Brain microvascular endothelial cell (primary cell): ENCODE data around the gene ANKRD33.

Experiments
- DNase-seq: peaks from one replicate; pipeline ENCODE4 v3.0.0-alpha.2; 2020
- H3K27ac ChIP-seq: fragments of 250-450 bp; sonication (Bioruptor Pico); 2 replicates; pipeline ENCODE4 v1.5.1; 2020; ENCODE audit warnings: mild to moderate bottlenecking, moderate library complexity
- H3K27me3 ChIP-seq: fragments of 250-450 bp; sonication (Bioruptor Pico); replicated peaks from 2 replicates; pipeline ENCODE4 v1.5.1; 2020; ENCODE audit warnings: mild to moderate bottlenecking
- H3K36me3 ChIP-seq: fragments of 250-450 bp; sonication (Bioruptor Pico); replicated peaks from 2 replicates; pipeline ENCODE4 v1.5.1; 2020; ENCODE audit warnings: mild to moderate bottlenecking
- H3K4me3 ChIP-seq: 2 replicates; pipeline ENCODE4 v1.5.1; 2011; ENCODE audit warnings: low read depth, mild to moderate bottlenecking, control low read depth, low read length, moderate library complexity
- in situ Hi-C: cut with HindIII; loops from 2 replicates; pipeline ENCODE4 v1.10.0; 2017; ENCODE audit warnings: low sequenced_read_pairs, low pct_ligation_motif_present
- TF ChIP-seq, protein P1 (sequence below): IDR thresholded peaks from 2 replicates; pipeline ENCODE4 v1.5.1; 2011; ENCODE audit warnings: low read depth, mild to moderate bottlenecking, moderate library complexity, low read length, control low read depth, inconsistent platforms; ENCODE audit errors: missing control alignments

The ANKRD33 gene

DNA sequence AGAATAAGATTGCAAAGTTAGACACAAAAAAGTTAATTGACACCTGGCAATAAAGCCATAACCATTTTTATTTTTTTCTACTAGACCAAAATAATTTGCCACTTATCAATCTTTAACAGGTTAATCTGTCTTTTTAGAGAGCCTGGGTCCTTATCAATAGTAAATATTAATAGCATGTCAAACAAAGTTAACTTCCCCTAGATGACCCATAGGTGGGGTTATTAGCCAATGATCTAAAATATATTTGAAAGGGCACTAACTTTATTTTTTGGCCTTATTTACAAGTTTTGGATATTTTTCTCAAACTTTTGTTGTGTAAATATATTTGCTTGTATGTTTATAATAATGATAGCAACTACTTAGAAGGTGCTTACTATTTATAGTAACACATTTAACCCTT lies 3.9 kb downstream of the ANKRD33 start:
- DNase-seq: no peak

DNA sequence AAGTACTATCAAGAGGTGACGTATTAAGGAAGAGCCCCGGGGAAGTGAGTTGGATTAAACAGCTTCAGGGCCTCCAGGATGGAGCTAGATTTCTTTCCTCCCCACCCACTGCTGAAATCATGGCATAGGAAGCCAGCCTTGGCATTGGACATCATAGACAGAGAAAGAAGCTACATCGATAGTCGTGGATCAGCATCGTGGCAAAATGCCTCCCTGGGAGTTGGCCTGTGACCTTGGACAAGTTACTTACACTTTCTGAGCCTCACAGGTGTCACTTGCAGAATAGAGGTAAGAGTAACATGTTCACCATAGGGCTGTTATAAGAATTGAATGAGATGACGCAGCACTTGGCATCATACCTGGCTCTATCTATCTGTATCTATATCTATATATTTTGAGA lies 5.9 kb downstream of the ANKRD33 start:
- Histone ChIP-seq H3K4me3 (no peak overlapping the region), H3K36me3 (no peaks in the 10 kb centered on the region), H3K27me3 (no peaks in the 10 kb centered on the region), H3K27ac (no peak overlapping the region)
- in situ Hi-C loops: no loop called here
- TF ChIP-seq, protein P1, sequence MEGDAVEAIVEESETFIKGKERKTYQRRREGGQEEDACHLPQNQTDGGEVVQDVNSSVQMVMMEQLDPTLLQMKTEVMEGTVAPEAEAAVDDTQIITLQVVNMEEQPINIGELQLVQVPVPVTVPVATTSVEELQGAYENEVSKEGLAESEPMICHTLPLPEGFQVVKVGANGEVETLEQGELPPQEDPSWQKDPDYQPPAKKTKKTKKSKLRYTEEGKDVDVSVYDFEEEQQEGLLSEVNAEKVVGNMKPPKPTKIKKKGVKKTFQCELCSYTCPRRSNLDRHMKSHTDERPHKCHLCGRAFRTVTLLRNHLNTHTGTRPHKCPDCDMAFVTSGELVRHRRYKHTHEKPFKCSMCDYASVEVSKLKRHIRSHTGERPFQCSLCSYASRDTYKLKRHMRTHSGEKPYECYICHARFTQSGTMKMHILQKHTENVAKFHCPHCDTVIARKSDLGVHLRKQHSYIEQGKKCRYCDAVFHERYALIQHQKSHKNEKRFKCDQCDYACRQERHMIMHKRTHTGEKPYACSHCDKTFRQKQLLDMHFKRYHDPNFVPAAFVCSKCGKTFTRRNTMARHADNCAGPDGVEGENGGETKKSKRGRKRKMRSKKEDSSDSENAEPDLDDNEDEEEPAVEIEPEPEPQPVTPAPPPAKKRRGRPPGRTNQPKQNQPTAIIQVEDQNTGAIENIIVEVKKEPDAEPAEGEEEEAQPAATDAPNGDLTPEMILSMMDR: no peak
- no peak for DNase-seq

More for the DNA sequence above, 3.9 kb downstream of the ANKRD33 start:
- Histone ChIP-seq H3K36me3 (no peaks in the 10 kb centered on the region), H3K27ac (no peak overlapping the region), H3K27me3 (no peaks in the 10 kb centered on the region), H3K4me3 (no peak overlapping the region)
- in situ Hi-C loops: no loop called here
- TF ChIP-seq, protein P1: peak; percentile 13

DNA sequence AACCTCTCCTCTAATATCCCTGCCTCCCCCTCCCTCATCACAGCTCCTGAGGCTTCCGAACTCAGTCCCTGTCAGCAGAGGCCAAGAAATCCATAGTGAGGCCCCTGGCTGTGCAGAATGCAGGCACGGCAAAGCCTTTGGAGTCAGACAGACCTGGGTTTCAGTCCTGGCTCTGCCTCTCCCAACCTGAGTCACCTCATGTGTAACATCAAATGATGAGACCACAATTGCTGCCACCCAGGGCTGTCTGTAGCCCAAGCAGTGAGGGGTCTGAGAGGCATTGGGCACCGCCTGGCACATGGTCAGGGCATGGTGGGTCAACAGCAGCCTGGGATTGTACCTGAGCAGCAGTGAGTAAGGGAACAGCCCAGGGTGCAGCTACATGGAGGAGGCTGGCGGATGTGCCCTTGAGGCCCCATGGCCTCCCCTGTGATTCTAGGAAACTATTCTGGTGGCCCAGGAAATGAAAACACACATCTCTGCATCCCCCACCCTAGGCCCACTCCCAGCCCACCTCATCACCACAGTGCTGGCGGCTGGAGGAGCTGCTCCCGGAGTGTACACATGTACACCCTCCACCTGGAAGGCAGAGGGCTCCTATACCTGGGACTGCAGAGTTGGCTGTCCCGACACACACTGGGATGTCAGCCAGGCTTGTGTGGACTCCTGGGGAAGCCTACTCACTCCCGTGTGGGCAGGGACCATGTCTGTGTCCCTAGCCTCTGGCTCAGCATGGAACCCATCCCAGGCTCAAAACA lies 7.7 kb downstream of the ANKRD33 start:
- TF ChIP-seq, protein P1: no peak
- in situ Hi-C loops: no loop called here
- no peak overlapping the region for H3K27ac ChIP-seq
- no peaks in the 10 kb centered on the region for H3K27me3 ChIP-seq
- no peak overlapping the region for H3K4me3 ChIP-seq
- DNase-seq: no peak
- H3K36me3 ChIP-seq: no peaks in the 10 kb centered on the region

DNA sequence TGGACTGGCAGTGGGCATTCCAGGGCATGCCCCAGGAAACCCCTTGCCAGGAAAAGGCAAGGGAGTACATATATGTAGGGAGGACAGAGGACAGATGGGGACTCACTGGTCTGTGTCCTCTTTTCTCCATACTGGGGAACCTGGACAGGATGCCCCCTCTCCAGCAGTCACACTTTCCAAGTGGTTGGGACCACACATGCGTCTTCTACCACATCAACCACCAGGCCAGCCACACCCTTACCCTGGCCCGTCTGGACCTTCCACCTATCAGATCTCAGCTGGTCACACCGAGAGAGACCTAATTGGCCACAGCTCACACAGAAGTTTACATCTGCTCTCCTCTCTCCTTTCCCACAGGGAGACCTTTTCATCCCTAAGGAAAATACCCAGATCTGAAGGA lies 8.3 kb downstream of the ANKRD33 start:
- TF ChIP-seq, protein P1: no peak
- in situ Hi-C loops: no loop called here
- no peak overlapping the region for H3K4me3 ChIP-seq
- H3K27me3 ChIP-seq: no peaks in the 10 kb centered on the region
- no peak for DNase-seq
- H3K36me3 ChIP-seq: no peaks in the 10 kb centered on the region
- no peak overlapping the region for H3K27ac ChIP-seq

DNA sequence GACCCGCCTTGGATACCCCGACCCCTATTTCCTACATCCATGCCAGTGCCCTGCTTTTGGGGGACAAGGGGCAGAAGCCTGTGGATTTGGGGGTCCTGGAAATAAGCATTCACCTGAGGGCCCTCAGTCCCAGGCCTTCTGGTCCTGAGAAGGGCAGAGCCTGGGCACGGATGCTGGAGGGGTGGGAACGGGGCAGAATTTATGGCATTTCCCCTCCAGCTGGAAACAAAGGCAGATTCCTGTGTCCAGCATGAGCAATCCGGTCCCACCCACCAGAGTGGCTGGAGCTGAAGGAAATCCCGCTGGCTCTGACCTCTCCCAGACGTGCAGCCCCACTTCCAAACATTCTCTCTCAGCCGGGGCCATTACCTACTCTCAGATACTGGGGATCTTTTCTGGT lies 9.3 kb downstream of the ANKRD33 start:
- no peak overlapping the region for H3K27ac ChIP-seq
- in situ Hi-C loops: no loop called here
- DNase-seq: no peak
- no peak overlapping the region for H3K4me3 ChIP-seq
- no peaks in the 10 kb centered on the region for H3K27me3 ChIP-seq
- H3K36me3 ChIP-seq: no peaks in the 10 kb centered on the region
- TF ChIP-seq, protein P1: no peak

DNA sequence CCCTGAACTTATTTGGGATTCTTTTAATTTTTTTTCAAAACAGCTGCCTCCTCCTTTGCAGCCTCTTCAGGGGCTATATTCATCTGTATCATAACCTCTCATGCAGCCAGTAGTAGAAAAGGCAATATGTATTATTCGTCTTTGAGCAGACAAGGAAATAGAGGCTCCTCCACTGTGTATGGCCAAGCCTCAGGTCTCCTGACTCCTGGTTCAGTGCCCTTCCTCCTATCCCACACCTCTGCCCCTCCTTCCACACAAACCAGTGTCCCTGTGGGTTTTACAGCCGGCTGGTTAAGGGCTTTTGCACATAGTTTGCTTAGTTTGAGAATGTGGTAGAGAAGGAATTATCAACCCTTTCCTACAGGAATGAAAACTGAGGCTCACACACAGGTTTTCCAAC lies 10.6 kb downstream of the ANKRD33 start:
- Histone ChIP-seq H3K27ac (no peak overlapping the region), H3K36me3 (no peaks in the 10 kb centered on the region), H3K4me3 (no peak overlapping the region), H3K27me3 (no peaks in the 10 kb centered on the region)
- DNase-seq: no peak
- in situ Hi-C loops: no loop called here
- TF ChIP-seq, protein P1: no peak
